Fibroblast of skin of scalp (primary cell): ENCODE measurements around the gene PRMT3.
"Not testable (repeated sequence)": the region's sequence is repeated elsewhere in the genome, so short reads cannot be mapped to it uniquely, and the experiment has no call there.

ENCODE experiments used
- DNase-seq: peaks from one replicate; pipeline ENCODE4 v3.0.0-alpha.2; 2013

The PRMT3 gene

GRCh38 chr11:20518323-20518834 is 130.9 kb downstream of the PRMT3 start:
- no peak for DNase-seq

GRCh38 chr11:20522536-20522935 is 135.0 kb downstream of the PRMT3 start:
- DNase-seq, result no peak

DNA sequence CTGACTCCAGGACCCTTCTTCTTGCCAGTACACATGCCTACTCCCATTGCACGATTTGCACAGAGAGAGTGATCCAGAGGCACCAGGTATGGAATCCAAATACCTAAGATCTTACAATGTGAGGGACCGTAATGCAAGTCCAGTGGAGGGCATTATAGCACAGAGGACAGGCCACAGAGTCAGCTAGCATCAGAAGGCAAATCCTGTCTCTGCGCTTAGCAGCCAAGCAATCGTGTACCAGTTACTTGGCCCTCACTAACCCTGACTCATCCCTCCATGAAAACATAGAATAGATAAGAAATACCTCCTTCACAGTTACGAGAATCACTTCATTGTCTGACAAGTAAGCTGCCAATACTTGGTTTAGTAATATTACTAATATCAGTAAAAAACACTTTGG is 142.2 kb downstream of the PRMT3 start:
- DNase-seq, result no peak

DNA sequence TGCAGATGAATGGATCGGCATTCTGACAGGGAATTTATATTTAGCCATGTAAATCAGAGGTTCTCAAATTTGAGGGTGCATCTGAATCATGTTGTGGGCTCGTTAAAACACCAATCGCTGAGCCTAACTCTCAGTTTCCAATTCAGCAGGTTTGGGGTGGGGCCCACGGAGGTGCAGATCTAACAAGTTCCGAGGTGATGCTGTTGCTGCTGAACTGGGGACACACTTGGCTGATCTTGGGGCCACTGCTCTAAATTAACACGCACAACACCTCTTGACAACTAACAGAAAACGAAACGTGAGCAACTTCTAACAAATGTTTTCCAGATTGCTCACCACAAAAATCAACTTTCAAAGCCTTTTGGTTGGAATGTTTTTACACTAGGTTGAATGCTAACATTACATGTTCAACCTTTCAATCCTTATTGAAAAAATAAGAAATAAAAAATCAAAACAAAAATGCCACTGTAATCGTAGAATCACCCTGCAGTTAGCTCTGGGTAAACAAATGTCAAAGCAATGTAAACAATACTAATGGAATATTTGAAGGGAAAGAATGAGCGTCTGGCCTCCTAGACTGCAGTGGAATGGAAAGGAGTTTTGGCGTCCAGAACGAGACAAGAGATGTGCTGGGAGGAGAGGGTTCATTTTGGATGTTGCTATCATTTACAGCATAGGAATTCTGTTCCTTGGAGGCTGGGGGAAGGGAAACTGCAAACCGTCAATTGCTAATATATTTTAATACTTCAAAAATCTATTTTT is 143.6 kb downstream of the PRMT3 start:
- DNase-seq, result no peak

DNA sequence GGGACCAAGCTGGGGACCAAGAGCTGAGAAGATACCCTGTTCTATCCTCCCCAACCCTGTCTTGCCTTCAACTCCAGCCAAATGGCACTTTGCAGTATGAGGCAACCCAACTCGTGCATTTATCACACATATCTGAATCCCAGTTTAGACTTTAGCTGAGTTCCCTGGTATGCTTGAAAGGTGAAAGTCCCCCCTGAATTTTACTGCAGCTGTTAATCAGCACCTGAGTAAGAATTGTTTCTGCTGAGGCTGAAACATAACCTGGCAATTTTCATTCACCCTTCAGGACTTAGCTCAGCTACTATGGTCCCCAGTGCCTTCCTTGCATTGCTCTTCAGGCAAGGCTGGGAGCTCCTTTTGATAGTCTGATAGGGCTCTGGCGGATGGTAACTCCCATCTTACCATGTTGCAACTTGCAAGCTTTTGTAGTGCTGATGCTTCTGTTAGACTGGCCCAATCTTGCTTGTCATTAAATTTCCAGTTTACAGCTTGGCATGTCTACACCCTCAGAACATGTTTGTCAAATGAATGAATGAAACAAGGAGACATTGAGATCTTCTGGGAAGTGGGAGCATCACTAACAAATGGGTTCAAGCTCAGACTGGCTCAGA is 147.9 kb downstream of the PRMT3 start:
- no peak for DNase-seq

GRCh38 chr11:20536365-20536764 is 148.8 kb downstream of the PRMT3 start:
- DNase-seq, result no peak

DNA sequence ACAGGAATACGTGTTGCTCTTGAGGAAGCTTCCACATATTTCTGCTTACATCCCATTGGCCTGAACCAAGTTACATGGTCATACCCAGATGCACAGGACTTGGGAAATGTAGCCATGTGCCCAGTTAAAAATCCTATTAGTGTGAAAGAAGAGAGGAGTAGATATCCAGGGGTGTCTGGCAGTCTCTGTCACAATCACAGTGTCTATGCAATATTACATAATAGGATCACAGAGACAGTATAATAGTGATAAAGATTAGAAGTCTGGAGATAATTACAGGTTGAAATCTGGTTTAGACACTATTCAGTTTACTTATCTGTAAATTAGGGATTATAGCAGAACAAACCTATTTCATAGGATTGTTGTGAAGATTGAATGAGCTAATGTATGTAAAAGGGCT is 149.3 kb downstream of the PRMT3 start:
- DNase-seq, result no peak

DNA sequence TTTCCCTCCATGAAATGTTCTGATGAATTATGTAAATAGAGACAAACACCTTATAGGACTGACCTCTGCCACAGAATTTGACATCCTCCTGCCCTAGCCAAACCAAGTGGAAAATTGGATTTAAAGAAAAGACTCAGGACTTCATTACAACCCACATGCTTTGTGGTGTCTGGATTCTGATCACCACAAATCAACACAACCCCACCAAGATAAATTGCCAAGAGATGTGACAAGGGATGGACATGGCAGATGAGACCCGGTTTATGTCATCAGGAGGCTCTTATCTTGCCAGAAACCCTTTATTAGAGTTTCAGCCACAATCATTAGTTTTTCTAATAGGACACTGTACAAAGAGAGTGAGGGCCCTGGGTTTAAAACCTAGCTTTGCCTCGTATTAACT is 154.0 kb downstream of the PRMT3 start:
- DNase-seq, result no peak

GRCh38 chr11:20544603-20545237 is 157.2 kb downstream of the PRMT3 start:
- DNase-seq, result no peak

GRCh38 chr11:20547411-20547810 is 159.9 kb downstream of the PRMT3 start:
- no peak for DNase-seq

DNA sequence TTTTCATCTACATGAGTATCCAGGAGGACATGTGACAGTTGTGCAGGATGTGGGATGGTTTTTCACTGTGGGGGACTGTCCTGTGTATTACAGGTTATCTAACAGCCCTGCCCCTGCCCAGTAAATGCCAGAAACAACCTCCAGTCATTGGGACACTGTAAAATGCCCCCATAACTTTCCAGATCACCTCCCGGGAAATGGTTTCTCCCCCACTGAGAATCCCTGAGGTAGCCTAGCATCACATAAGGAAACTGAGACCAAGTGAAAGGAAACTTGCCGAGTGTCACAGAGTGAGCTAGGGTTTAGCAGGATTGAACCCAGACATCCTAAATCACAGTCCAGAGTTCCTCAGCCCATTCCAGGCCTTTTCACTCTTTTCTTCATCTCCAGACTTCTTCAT is 163.6 kb downstream of the PRMT3 start:
- DNase-seq, result no peak

GRCh38 chr11:20555783-20556182 is 168.3 kb downstream of the PRMT3 start:
- DNase-seq, result no peak

DNA sequence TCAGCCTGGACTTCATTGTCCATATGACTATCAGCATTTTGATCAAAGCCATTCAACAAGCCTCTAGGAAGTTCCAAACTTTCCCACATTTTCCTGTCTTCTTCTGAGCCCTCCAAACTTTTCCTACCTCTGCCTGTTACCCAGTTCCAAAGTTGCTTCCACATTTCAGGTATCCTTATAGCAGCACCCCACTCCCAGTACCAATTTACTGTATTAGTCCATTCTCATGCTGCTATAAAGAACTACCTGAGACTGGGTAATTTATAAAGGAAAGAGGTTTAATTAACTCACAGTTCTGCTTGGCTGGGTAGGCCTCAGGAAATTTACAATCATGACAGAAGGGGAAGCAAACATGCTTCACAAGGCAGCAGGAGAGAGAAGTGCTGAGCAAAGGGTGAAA is 168.9 kb downstream of the PRMT3 start:
- DNase-seq, result not testable (repeated sequence)

GRCh38 chr11:20558741-20559140 is 171.2 kb downstream of the PRMT3 start:
- DNase-seq, result no peak
